Lower leg skin (tissue), 4 donors: ENCODE data around the gene ANKRD22. TPM values are rescaled to one million over a fixed set of nuclear protein-coding genes. Genes with fewer than 3 reads are reported as not detected.

Experiments
- DNase-seq, 2 donors: peaks; one replicate each; pipeline ENCODE4 v3.0.0-alpha.2; 2019; ENCODE audit warnings: low spot score in 2 of 2
- H3K4me3 ChIP-seq: fragments of 200-600 bp; sonication (generic); 2 replicates; pipeline ENCODE4 v1.5.1; 2017; ENCODE audit warnings: mild to moderate bottlenecking, low read depth; ENCODE audit not compliant: poor library complexity, severe bottlenecking
- POLR2A ChIP-seq, 2 donors: fragments of 450-650 bp; IDR thresholded peaks; one replicate each; pipeline ENCODE4 v1.6.1; 2016 to 2017; ENCODE audit warnings: antibody characterized with exemption in 2 of 2, mild to moderate bottlenecking in 1 of 2, moderate library complexity in 1 of 2
- WGBS, 2 donors: methylation state at CpG; one replicate each; pipeline ENCODE4 v1.1.5; 2018; 5-methylcytosine and 5-hydroxymethylcytosine counted together
- intact Hi-C: fragments of 100-400 bp; cut with DNase I; formaldehyde crosslinking; loops from one replicate; pipeline ENCODE4 v1.15.0; 2023; ENCODE audit warnings: low total_unique reads
- total RNA-seq, 4 donors: library from RNA; depleted of rRNA; stranded (reverse); fragments of >200 nt; gene quantifications; one replicate each; pipeline ENCODE4 v1.1.0, GENCODE V29; 2016
- TF ChIP-seq, protein P1 (sequence below), 3 donors: fragments of 450-650 bp; IDR thresholded peaks; one replicate each; pipeline ENCODE4 v1.5.1; 2016; ENCODE audit warnings: antibody characterized with exemption in 3 of 3, mild to moderate bottlenecking in 3 of 3, moderate library complexity in 2 of 3

Gene ANKRD22
- total RNA-seq, 4 donors from 2014 or later = 30.7 to 56.7 (median 35.4) TPM

- intact Hi-C loops = no loop called here
- H3K4me3 ChIP-seq = no peak overlapping the region
- no peak for DNase-seq
- WGBS, 2 donors = 76% methylated on average over 3 of the region's 3 CpGs
- TF ChIP-seq POLR2A (IDR thresholded peaks at IDR 0.05) = no peak
- TF ChIP-seq, protein P1, sequence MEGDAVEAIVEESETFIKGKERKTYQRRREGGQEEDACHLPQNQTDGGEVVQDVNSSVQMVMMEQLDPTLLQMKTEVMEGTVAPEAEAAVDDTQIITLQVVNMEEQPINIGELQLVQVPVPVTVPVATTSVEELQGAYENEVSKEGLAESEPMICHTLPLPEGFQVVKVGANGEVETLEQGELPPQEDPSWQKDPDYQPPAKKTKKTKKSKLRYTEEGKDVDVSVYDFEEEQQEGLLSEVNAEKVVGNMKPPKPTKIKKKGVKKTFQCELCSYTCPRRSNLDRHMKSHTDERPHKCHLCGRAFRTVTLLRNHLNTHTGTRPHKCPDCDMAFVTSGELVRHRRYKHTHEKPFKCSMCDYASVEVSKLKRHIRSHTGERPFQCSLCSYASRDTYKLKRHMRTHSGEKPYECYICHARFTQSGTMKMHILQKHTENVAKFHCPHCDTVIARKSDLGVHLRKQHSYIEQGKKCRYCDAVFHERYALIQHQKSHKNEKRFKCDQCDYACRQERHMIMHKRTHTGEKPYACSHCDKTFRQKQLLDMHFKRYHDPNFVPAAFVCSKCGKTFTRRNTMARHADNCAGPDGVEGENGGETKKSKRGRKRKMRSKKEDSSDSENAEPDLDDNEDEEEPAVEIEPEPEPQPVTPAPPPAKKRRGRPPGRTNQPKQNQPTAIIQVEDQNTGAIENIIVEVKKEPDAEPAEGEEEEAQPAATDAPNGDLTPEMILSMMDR (IDR thresholded peaks at IDR 0.05) = no peak
Observed at GRCh38 chr10:88783724-88784123, 67.9 kb downstream of the ANKRD22 start.

DNA sequence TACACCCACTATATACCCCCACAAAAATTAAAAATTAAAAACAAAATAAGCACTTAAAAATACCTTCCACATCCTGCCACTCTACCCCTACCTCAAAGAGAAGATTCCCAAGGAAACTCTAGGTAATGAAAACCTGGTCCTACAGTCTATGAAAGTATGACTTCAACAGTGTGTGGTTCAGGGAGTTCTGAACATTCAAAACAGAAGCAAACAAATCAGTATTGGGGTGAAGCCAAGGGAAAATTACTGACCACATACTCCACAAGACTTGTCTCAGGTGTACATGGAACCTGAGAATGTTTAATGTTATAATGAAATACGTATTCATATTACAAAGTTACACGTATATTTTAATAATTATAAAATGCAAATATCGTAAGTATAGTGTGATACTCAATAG lies 69.4 kb downstream of the ANKRD22 start:
- intact Hi-C loops = no loop called here
- TF ChIP-seq POLR2A (IDR thresholded peaks at IDR 0.05) = no peak
- TF ChIP-seq, protein P1 (IDR thresholded peaks at IDR 0.05) = no peak

DNA sequence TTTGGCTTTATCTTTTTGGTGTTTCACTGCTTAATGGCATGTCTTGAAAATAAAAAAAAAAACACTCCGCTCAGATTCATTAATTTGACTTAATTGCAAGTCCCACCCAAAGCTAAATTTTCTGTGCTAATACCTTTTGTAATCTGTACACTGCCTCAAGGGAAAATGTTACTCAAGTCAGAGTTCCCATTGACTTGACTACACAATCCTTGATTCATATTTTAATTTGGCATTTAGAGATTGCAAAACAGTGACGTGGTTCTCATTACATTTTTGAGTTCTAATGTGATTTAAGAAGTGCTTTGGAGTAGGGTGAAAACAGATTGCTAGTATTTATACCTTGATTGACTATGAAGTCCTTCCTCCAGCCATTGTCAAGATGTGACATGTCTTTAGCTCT lies 70.4 kb downstream of the ANKRD22 start:
- no peak overlapping the region for H3K4me3 ChIP-seq
- WGBS, 2 donors = 32 to 52% methylated on average over 2 of the region's 2 CpGs
- intact Hi-C loops = no loop called here
- no peak for DNase-seq
- no peak for TF ChIP-seq POLR2A (IDR thresholded peaks at IDR 0.05)
- TF ChIP-seq, protein P1 (IDR thresholded peaks at IDR 0.05) = no peak

More for the DNA sequence above, 69.4 kb downstream of the ANKRD22 start:
- no peak for DNase-seq
- no peak overlapping the region for H3K4me3 ChIP-seq
- 80 to 94% methylated on average over 3 of the region's 3 CpGs for WGBS, 2 donors

Other genes with a start within 250 kb of the ANKRD22 start
- gene LIPF, start 187.4 kb downstream of the ANKRD22 start, total RNA-seq = not detected
- 10 to 100 TPM; 17.4 to 60.3 (median 27.5) TPM for gene LIPK, start 145.6 kb downstream of the ANKRD22 start, total RNA-seq
- 10 to 100 TPM; 25.9 to 80.5 (median 39.4) TPM for gene LIPN, start 91.8 kb downstream of the ANKRD22 start, total RNA-seq
- 10 to 100 TPM; 30.4 to 56.7 (median 36.1) TPM for gene LIPM, start 49.1 kb downstream of the ANKRD22 start, total RNA-seq
- 10 to 100 TPM in 2 of 4 donors, 1 to 10 TPM in 2; 6.9 to 16.2 (median 10.9) TPM for gene STAMBPL1, start 28.4 kb upstream of the ANKRD22 start, total RNA-seq
- 100 to 1,000 TPM in 3 of 4 donors, 10 to 100 TPM in 1; 66.4 to 344 (median 129) TPM for gene ACTA2, start 100.9 kb upstream of the ANKRD22 start, total RNA-seq
- 10 to 100 TPM; 11.4 to 19.7 (median 16.3) TPM for gene FAS, start 139.0 kb upstream of the ANKRD22 start, total RNA-seq